NCI-H2227 (cell line): Measurements from ENCODE around the gene FILIP1L.

ENCODE experiments used
- DNase-seq: peaks from one replicate; lab custom pipeline; 2025; ENCODE audit not compliant: unreplicated experiment; lab: John Stamatoyannopoulos, UW

FILIP1L gene

GRCh38 chr3:99955773-99956562, 158.3 kb downstream of the FILIP1L start:
- no peak for DNase-seq

GRCh38 chr3:99954914-99955644, 159.2 kb downstream of the FILIP1L start:
- peak; percentile 78 for DNase-seq

GRCh38 chr3:99953596-99953995, 160.7 kb downstream of the FILIP1L start:
- DNase-seq: no peak

- no peak for DNase-seq
Measured at GRCh38 chr3:99952306-99952705, 162.0 kb downstream of the FILIP1L start.

- DNase-seq: no peak
Measured at GRCh38 chr3:99951701-99952100, 162.6 kb downstream of the FILIP1L start.

- DNase-seq: no peak
Measured at GRCh38 chr3:99950921-99951320, 163.4 kb downstream of the FILIP1L start.

GRCh38 chr3:99949956-99950670, 164.2 kb downstream of the FILIP1L start:
- no peak for DNase-seq

- DNase-seq: no peak
Measured at GRCh38 chr3:99948467-99949089, 165.7 kb downstream of the FILIP1L start.

- DNase-seq: no peak
Measured at GRCh38 chr3:99947356-99947755, 166.9 kb downstream of the FILIP1L start.

GRCh38 chr3:99945328-99945995, 168.8 kb downstream of the FILIP1L start:
- peak; percentile 52 for DNase-seq

GRCh38 chr3:99943931-99944761, 170.2 kb downstream of the FILIP1L start:
- no peak for DNase-seq

GRCh38 chr3:99941211-99941610, 173.1 kb downstream of the FILIP1L start:
- DNase-seq: no peak

- DNase-seq: no peak
Measured at GRCh38 chr3:99940350-99940749, 174.0 kb downstream of the FILIP1L start.

GRCh38 chr3:99939876-99940275, 174.4 kb downstream of the FILIP1L start:
- no peak for DNase-seq

GRCh38 chr3:99938270-99938911, 175.9 kb downstream of the FILIP1L start:
- DNase-seq: no peak

GRCh38 chr3:99934975-99935797, 179.1 kb downstream of the FILIP1L start:
- no peak for DNase-seq

GRCh38 chr3:99933971-99934750, 180.1 kb downstream of the FILIP1L start:
- no peak for DNase-seq

- DNase-seq: no peak
Measured at GRCh38 chr3:99931059-99931458, 183.2 kb downstream of the FILIP1L start.
